ENCODE data around the gene ATP1B1. TPM values are rescaled to one million over a fixed set of nuclear protein-coding genes. Genes with fewer than 3 reads are reported as not detected.

ATP1B1 gene
- total RNA-seq, 1 donor from 2014 or later: 30.7 TPM

GRCh38 chr1:169090308-169090899, 16.1 kb upstream of the ATP1B1 start:
- Mint-ChIP-seq H3K27ac (no peak overlapping the region), H3K4me3 (no peak overlapping the region), H3K27me3 (ENCODE audit: insufficient read depth, low read depth) (peaks cover 2% of the 10 kb centered on the region), H3K36me3 (no peaks in the 10 kb centered on the region), H3K9me3 (no peaks in the 10 kb centered on the region), H3K4me1 (peaks cover 4% of the 10 kb centered on the region)
- Histone ChIP-seq H3K27me3 (no peaks in the 10 kb centered on the region), H3K4me2 (no peak overlapping the region), H3K27ac (no peak overlapping the region), H3K36me3 (no peaks in the 10 kb centered on the region), H3K4me3 (no peak overlapping the region), H4K20me1 (ENCODE audit: low read depth) (no peaks in the 10 kb centered on the region), H3K4me1 (peaks cover 4% of the 10 kb centered on the region), H3K9me3 (ENCODE audit: low read depth) (no peaks in the 10 kb centered on the region), H3K9ac (no peak overlapping the region), H3K79me2 (ENCODE audit: low read depth) (no peaks in the 10 kb centered on the region), H3F3A (ENCODE audit: low read depth) (peaks cover 10% of the 10 kb centered on the region), H2AFZ (replicated peaks) (no peak overlapping the region)
- no peak for DNase-seq (ENCODE audit: low spot score)
- TF ChIP-seq CTCF (IDR thresholded peaks at IDR 0.05) (no peak), EZH2 (IDR thresholded peaks at IDR 0.05) (no peak), EZH2phosphoT487 (IDR thresholded peaks at IDR 0.05) (no peak)

- H3K27me3 ChIP-seq: no peaks in the 10 kb centered on the region
- H3K4me1 ChIP-seq: peaks cover 4% of the 10 kb centered on the region
- no peak overlapping the region for H3K27ac Mint-ChIP-seq
Observed at GRCh38 chr1:169090900-169091311, 15.6 kb upstream of the ATP1B1 start.

GRCh38 chr1:169091480-169091941, 15.0 kb upstream of the ATP1B1 start:
- peaks cover 10% of the 10 kb centered on the region for H3F3A ChIP-seq (ENCODE audit: low read depth)

More at GRCh38 chr1:169090900-169091311, 15.6 kb upstream of the ATP1B1 start:
- H3K27me3 Mint-ChIP-seq (ENCODE audit: insufficient read depth, low read depth): peaks cover 2% of the 10 kb centered on the region
- Histone ChIP-seq H3K4me2 (no peak overlapping the region), H4K20me1 (ENCODE audit: low read depth) (no peaks in the 10 kb centered on the region), H3F3A (ENCODE audit: low read depth) (peaks cover 10% of the 10 kb centered on the region), H3K4me3 (no peak overlapping the region), H3K27ac (no peak overlapping the region), H3K9me3 (ENCODE audit: low read depth) (no peaks in the 10 kb centered on the region), H3K79me2 (ENCODE audit: low read depth) (no peaks in the 10 kb centered on the region), H3K9ac (no peak overlapping the region), H3K36me3 (no peaks in the 10 kb centered on the region), H2AFZ (replicated peaks) (no peak overlapping the region)
- H3K4me1 Mint-ChIP-seq: peaks cover 4% of the 10 kb centered on the region
- DNase-seq (ENCODE audit: low spot score): no peak
- H3K36me3 Mint-ChIP-seq: no peaks in the 10 kb centered on the region
- H3K4me3 Mint-ChIP-seq: no peak overlapping the region
- H3K9me3 Mint-ChIP-seq: no peaks in the 10 kb centered on the region
- TF ChIP-seq CTCF (IDR thresholded peaks at IDR 0.05) (no peak), EZH2phosphoT487 (IDR thresholded peaks at IDR 0.05) (no peak), EZH2 (IDR thresholded peaks at IDR 0.05) (no peak)

More at GRCh38 chr1:169091480-169091941, 15.0 kb upstream of the ATP1B1 start:
- Mint-ChIP-seq H3K4me1 (peaks cover 4% of the 10 kb centered on the region), H3K4me3 (no peak overlapping the region), H3K36me3 (no peaks in the 10 kb centered on the region), H3K27ac (no peak overlapping the region), H3K9me3 (no peaks in the 10 kb centered on the region), H3K27me3 (ENCODE audit: insufficient read depth, low read depth) (peaks cover 2% of the 10 kb centered on the region)
- Histone ChIP-seq H3K36me3 (no peaks in the 10 kb centered on the region), H3K79me2 (ENCODE audit: low read depth) (no peaks in the 10 kb centered on the region), H3K9me3 (ENCODE audit: low read depth) (no peaks in the 10 kb centered on the region), H3K27ac (no peak overlapping the region), H2AFZ (replicated peaks) (no peak overlapping the region), H3K4me3 (no peak overlapping the region), H4K20me1 (ENCODE audit: low read depth) (no peaks in the 10 kb centered on the region), H3K27me3 (no peaks in the 10 kb centered on the region), H3K9ac (no peak overlapping the region), H3K4me1 (peaks cover 4% of the 10 kb centered on the region), H3K4me2 (no peak overlapping the region)
- DNase-seq (ENCODE audit: low spot score): no peak
- TF ChIP-seq CTCF (IDR thresholded peaks at IDR 0.05): no peak
- TF ChIP-seq EZH2 (IDR thresholded peaks at IDR 0.05): no peak
- no peak for TF ChIP-seq EZH2phosphoT487 (IDR thresholded peaks at IDR 0.05)
